Tibial artery (tissue), 4 donors: ENCODE results near the gene RAB3GAP2.

Experiments used
- DNase-seq, 2 donors: peaks; one replicate each; pipeline ENCODE4 v3.0.0-alpha.2; 2019
- H3K27ac ChIP-seq, 2 donors: fragments of 200-600 bp; sonication (generic) in 1 of 2; 1 replicate in 1 of 2; 2 replicates in 1 of 2; pipeline ENCODE4 v1.5.1; 2018 to 2019; ENCODE audit warnings: mild to moderate bottlenecking in 1 of 2
- H3K27me3 ChIP-seq, 2 donors: fragments of 200-600 bp; sonication (generic) in 1 of 2; one replicate each; pipeline versions ENCODE4 v1.5.1 to v1.6.0; 2016 to 2019
- H3K36me3 ChIP-seq, 3 donors: fragments of 200-600 bp; sonication (generic) in 2 of 3; one replicate each; pipeline ENCODE4 v1.5.1; 2016 to 2019; ENCODE audit warnings: mild to moderate bottlenecking in 2 of 3
- H3K4me1 ChIP-seq, 4 donors: fragments of 200-600 bp; sonication (generic) in 2 of 4; 1 replicate in 3 of 4; 2 replicates in 1 of 4; pipeline ENCODE4 v1.5.1; 2016 to 2019
- H3K4me3 ChIP-seq, 2 donors: fragments of 200-600 bp; sonication (generic) in 1 of 2; 1 replicate in 1 of 2; 2 replicates in 1 of 2; pipeline ENCODE4 v1.5.1; 2018 to 2019; ENCODE audit warnings: mild to moderate bottlenecking in 2 of 2
- H3K9me3 ChIP-seq, 3 donors: fragments of 200-600 bp; sonication (generic) in 1 of 3; one replicate each; pipeline ENCODE4 v1.5.1; 2016 to 2019
- CTCF ChIP-seq, 2 experiments: fragments of 200-600 bp in 1 of 2; fragments of 450-650 bp in 1 of 2; IDR thresholded peaks; one replicate each; pipeline ENCODE4 v1.5.1; 2017 to 2019; ENCODE audit warnings: antibody characterized with exemption in 2 of 2, mild to moderate bottlenecking in 1 of 2, moderate library complexity in 1 of 2
- intact Hi-C: fragments of 100-400 bp; cut with DNase I; formaldehyde crosslinking; loops from one replicate; pipeline ENCODE4 v1.15.0; 2023; ENCODE audit warnings: low total_unique reads

Gene RAB3GAP2

GRCh38 chr1:220296981-220297380, 24.7 kb upstream of the RAB3GAP2 start:
- H3K36me3 ChIP-seq, result no peaks in the 10 kb centered on the region
- TF ChIP-seq CTCF (IDR thresholded peaks at IDR 0.05), result no peak
- no peaks in the 10 kb centered on the region for H3K9me3 ChIP-seq
- peaks cover 0 to 6% of the 10 kb centered on the region in 2 donors for H3K27me3 ChIP-seq
- H3K27ac ChIP-seq, result no peak overlapping the region
- intact Hi-C loops, result no loop called here
- H3K4me3 ChIP-seq, result no peak overlapping the region
- H3K4me1 ChIP-seq, result peaks cover 0 to 12% (median 4%) of the 10 kb centered on the region in 4 donors
- no peak for DNase-seq

- Histone ChIP-seq H3K4me1 (peaks cover 0 to under 1% (median 0%) of the 10 kb centered on the region in 4 donors), H3K27me3 (peaks cover 0 to 6% of the 10 kb centered on the region in 2 donors), H3K4me3 (no peak overlapping the region), H3K9me3 (no peaks in the 10 kb centered on the region), H3K36me3 (no peaks in the 10 kb centered on the region), H3K27ac (no peak overlapping the region)
- intact Hi-C loops, result no loop called here
- TF ChIP-seq CTCF (IDR thresholded peaks at IDR 0.05), result no peak
- DNase-seq, result no peak
Measured at GRCh38 chr1:220294846-220295301, 22.6 kb upstream of the RAB3GAP2 start.

- TF ChIP-seq CTCF (IDR thresholded peaks at IDR 0.05), result no peak
- peaks cover 0 to 6% of the 10 kb centered on the region in 2 donors for H3K27me3 ChIP-seq
- H3K9me3 ChIP-seq, result no peaks in the 10 kb centered on the region
- no peaks in the 10 kb centered on the region for H3K4me1 ChIP-seq
- no peaks in the 10 kb centered on the region for H3K36me3 ChIP-seq
- intact Hi-C loops, result no loop called here
- DNase-seq, result no peak
- H3K27ac ChIP-seq, result no peak overlapping the region
- H3K4me3 ChIP-seq, result no peak overlapping the region
Measured at GRCh38 chr1:220291580-220291979, 19.3 kb upstream of the RAB3GAP2 start.

- Histone ChIP-seq H3K36me3 (no peaks in the 10 kb centered on the region), H3K27me3 (peaks cover 0 to 3% of the 10 kb centered on the region in 2 donors), H3K27ac (no peak overlapping the region), H3K4me3 (no peak overlapping the region), H3K4me1 (no peaks in the 10 kb centered on the region), H3K9me3 (no peaks in the 10 kb centered on the region)
- intact Hi-C loops, result no loop called here
- TF ChIP-seq CTCF (IDR thresholded peaks at IDR 0.05), result no peak
- no peak for DNase-seq
Measured at GRCh38 chr1:220290140-220290761, 18.0 kb upstream of the RAB3GAP2 start.

GRCh38 chr1:220287129-220287528, 14.9 kb upstream of the RAB3GAP2 start:
- no peak for TF ChIP-seq CTCF (IDR thresholded peaks at IDR 0.05)
- Histone ChIP-seq H3K36me3 (no peaks in the 10 kb centered on the region), H3K4me1 (no peaks in the 10 kb centered on the region), H3K27me3 (no peaks in the 10 kb centered on the region), H3K4me3 (no peak overlapping the region), H3K27ac (no peak overlapping the region), H3K9me3 (no peaks in the 10 kb centered on the region)
- intact Hi-C loops, result no loop called here
- no peak for DNase-seq
